SIG-M5 (cell line): ENCODE data around the gene HTR7.

Source experiments
- DNase-seq: peaks from one replicate; lab custom pipeline; 2025; lab: John Stamatoyannopoulos, UW

The HTR7 gene

DNA sequence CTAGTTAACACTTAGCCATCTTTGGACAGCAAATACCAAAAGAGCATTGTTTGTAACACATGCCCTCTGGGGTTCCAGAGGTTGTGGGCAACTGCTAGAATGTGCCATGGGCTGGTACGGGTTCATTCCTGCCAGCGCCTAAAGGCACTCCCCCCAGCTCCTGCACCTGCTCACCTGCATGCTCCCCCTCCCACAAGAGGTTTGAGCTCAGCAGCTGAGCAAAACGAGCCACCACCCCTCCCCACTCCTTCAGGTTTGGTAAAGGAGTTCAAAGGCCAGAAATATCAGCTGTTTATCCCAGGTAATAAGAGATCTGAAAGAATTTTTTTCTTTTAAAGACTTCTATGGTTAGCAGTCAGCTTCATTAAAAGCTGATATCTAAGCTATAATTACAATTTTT, 53.5 kb downstream of the HTR7 start:
- DNase-seq: no peak

DNA sequence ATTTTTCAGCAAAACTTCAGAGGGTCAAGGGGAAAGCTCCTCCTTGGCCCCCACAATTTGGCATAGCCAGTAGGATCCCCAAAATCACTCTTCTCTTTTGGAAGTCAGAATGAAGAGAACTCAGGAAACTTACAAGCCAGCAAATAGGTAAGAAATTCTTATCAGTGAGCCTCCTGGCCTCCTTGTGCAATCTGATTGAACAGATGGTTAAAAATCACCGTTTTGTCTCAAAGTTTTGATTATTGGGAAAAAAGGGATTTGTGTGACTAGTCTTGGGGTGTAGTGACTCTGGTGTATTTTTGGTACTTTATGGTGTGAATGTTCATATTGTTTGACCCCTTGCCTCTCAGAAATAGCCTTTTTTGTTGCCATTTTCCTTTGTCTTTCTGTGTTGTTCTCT, 56.2 kb downstream of the HTR7 start:
- no peak for DNase-seq

DNA sequence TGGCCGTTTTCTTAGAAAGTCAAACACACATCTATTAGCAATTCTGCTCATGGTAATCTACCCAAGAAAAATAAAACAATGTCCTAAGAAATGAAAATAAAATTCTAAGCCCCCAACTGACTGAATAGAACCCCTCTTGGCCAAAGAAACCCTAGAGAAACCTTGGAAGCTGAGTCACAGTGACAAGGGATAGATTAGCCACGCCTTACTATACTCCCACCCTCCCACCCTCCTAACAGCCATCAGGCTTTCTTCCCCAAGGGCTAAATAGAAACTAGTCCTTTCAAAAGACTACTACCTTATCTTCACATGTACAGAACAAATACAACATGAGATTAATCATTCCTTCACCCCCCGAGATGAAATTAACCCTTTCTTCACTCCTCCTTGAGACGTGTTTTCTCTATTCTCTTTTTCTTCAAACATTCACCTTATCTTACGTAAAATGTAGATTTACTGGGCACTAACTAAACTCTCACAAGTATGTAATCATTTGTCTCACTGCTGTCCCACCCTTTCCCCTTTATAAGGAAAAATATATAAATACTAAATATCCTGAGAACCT, 57.5 kb downstream of the HTR7 start:
- no peak for DNase-seq

DNA sequence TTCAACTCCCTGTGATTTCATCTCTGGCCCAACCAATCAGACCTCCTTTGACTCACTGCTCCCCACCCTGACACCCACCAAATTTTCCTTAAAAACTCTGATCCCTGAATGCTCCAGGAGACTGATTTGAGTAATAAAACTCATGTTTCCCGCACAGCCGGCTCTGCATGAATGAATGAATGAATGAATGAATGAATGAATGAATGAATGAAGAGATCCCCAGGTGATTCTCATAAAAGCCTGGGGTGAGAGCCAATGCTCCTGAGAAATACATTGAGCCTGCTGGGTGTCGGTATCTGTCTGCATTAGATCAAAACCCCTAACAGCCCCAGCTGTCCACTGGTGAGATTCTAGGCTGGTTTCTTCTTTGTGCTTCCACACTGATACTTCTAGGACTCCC, 58.7 kb downstream of the HTR7 start:
- no peak for DNase-seq

DNA sequence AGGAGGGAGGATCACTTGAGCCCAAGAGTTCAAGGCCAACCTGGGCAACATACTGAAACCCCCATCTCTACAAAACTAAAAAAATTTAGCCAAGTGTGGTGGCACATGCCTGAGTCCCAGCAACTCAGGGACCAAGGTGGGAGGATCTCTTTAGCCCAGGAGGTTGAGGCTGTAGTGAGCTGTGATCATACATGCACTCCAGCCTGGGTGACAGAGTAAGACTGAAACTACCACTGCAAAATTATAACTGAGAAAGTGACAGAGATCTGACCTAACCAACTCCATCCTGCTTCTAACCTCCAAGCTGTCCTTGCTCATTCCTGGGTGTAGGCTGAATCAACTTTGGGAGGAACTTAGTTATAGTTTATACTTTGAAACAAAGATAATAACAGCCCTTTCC, 59.4 kb downstream of the HTR7 start:
- no peak for DNase-seq

DNA sequence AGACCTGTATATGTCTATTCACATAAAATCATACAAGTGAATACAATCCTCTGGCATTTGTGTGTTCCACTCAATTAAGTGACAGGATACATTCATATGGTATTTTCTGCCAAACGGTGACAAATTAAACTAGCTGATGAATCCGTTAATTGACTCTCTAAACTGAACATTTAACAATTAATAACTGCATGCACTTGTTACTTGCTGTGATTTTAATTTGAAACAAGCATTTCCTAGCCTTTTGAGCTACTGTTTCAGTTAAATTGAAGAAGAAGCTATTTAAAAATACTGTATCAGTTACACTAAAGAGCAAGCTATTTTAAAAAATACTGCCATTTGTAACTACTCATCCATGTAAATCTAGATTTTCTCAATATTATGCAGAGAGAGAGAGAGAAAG, 67.4 kb downstream of the HTR7 start:
- DNase-seq: no peak

DNA sequence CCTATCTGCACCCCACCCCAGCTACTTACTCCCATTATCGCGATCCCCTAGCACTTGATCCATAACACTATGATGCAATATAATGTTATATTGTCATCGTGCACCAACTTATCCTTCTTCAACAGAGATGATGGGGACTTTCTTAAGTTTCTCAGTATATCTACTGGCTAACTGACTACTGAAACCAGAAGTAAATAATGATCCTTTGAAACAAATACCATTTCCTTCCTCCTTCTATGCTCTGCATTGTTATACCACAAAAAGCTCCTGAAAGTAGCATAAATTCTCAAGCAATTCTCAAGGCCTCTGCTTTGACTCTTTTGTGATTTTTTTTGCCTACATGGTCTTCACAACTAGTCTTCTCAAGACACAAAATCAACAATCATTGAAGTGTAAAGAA, 68.9 kb downstream of the HTR7 start:
- DNase-seq: no peak

DNA sequence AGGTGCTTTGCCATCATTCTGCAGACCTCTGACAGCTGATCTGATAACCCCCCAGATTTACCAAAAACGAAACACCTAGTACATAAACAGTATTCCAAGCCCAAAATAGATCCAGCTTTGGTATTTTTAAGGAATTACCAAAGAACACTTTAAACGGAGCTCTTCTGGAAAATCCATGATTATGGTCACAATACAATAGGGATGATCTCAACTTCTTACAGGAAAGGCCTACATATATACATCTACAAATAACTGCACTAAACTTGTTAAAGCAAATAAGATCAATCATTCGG, 69.7 kb downstream of the HTR7 start:
- no peak for DNase-seq

DNA sequence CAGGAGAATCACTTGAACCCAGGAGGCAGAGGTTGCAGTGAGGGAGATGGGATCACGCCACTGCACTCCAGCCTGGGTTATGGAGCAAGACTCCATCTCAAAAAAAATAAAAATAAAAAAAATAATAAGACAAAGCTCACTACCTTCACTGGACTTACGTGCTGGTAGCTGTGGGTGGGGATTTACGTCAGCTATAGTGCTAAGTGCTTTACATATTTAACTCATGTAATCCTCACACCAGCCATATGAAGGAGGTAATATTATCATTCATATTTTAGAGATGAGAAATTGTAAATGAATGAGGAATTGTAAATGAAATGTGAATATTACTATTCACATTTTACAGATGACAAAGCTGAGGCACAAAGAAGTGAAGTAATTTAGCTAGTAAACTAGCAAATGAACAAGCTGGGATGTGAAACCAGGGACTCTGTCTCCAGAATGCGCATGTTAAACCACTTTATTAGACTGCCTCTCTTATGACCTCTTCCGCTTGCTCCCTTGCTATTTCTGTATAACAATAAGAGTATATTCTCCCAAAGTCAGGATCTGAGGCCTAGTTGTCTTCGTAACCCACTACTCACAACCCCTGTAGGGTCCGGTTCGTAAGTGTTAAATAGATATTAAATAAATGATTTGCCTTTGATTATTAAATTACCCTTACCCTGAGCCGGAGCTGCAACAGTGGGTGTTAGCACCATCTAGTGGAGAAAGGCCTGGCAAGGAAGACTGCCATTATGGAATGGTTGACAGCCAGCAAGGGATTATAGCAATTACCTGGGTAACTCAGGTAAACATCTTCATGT, 70.2 kb downstream of the HTR7 start:
- no peak for DNase-seq

DNA sequence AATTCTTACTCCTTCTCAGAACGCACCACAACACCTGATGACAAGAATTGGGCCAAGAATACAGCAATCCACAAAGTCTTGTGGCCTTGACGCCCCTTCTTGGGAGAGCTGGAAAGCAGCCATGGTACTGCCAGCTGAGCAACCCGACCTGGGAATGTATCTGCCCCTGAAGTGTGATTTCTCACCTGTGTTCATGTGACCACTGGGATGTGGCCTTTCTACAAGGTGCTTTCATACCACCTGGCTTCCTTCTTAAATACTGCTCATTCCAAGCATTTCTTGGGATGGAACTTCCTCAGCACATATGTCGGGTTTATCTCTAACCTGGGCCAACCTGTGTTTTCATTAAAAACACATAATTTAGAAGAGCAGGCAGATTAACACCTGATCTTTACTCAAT, 72.1 kb downstream of the HTR7 start:
- DNase-seq: no peak

DNA sequence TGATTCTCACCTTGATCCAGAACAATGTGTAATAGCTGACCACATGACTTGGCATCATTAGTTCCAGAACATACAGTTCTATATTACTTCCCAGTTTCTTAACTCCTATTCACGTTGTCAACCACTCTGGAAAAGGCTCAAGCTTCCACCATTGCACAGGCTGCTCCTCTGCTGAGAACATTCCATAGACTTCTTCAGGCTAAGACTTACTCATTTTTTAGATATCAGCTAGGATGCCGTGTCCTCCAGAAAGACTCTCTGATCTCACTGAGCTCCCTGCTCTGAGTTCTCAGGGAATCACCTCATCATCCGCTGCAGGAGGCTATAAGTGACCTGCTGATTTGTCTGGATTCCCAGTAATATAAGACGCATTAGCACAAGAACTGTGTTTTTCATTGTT, 73.1 kb downstream of the HTR7 start:
- no peak for DNase-seq

DNA sequence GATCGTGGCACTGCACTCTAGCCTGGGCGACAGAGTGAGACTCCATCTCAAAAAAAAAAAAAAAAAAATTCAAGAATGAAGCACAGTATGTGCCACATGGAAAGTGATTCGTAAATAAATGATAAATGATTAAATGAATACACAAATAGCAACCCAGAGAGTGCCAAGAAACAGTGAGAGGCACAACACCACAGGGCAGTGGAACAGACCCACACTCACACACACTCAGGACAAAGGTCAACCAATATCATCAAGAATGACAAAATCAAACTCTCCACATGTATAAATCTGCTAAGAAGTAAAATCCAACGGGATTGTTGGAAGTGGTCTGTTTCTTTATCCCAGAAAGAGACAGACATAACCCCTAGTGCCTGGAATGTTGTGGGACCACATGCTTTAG, 77.4 kb downstream of the HTR7 start:
- no peak for DNase-seq

DNA sequence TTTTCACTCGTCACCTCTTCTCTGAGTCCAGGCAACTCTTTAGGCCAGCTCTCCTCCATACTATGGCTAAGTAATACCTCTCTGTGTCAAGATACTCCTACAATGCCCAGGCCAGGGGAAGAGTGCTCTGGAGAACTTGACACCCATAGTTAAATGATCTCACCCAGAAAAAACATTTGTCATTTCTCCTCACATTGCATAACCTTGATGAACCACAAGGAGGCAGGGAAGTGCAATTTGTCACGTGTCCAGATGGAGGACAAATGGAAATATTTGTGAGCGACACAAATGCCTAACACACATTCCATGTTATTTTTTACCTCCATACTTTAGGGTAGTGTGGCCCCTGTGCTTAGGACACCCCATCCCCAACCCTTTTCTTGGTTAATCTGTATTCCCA, 78.3 kb downstream of the HTR7 start:
- no peak for DNase-seq

DNA sequence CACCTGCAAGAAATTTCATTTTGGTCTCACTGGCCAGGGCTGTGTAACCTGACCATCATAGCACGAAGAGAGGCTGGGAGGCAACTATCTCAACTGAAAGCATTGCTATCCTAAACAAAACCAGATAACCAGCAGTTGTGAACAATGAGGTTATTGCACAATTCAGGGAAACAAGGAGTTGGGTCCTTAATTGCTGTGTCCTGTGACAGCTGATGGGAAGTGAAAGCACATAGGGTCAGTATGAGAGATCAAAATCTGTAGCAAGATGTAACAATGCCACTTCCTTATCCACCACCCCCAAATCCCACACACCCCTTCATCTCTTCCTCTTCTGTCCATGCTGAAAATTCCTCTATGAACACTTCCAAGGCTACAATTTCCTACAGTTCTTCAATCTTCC, 80.2 kb downstream of the HTR7 start:
- DNase-seq: no peak

DNA sequence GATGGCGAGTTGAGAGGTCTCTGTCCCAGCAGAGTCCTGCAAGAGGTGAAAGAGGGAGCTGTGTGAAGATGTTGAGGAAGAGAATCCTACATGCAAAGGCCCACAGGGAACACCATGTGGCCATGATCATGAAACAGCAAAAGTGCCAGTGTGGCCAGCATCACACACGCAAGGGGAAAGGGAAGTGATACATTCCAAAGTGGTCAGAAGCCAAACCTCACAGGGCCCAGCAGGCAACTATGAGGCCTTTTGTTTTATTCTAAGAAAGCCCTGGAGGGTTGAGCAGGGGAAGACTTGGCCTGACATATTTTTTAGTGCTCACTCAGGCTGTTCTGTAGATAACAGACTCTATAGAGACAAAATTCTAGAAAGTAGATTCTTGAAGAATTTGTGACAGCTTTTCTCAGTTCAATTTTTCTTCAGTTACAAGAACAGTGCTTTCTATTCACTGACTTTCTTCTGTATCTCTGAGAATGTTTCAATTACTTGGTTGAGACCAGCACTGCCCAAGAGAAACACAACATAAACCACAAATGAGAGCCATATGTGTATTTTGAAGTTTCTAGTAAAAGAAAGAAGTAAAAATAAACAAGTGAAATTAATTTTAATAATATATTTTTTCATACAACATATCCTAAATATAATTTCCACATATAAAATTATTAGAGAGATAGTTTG, 82.3 kb downstream of the HTR7 start:
- DNase-seq: no peak

DNA sequence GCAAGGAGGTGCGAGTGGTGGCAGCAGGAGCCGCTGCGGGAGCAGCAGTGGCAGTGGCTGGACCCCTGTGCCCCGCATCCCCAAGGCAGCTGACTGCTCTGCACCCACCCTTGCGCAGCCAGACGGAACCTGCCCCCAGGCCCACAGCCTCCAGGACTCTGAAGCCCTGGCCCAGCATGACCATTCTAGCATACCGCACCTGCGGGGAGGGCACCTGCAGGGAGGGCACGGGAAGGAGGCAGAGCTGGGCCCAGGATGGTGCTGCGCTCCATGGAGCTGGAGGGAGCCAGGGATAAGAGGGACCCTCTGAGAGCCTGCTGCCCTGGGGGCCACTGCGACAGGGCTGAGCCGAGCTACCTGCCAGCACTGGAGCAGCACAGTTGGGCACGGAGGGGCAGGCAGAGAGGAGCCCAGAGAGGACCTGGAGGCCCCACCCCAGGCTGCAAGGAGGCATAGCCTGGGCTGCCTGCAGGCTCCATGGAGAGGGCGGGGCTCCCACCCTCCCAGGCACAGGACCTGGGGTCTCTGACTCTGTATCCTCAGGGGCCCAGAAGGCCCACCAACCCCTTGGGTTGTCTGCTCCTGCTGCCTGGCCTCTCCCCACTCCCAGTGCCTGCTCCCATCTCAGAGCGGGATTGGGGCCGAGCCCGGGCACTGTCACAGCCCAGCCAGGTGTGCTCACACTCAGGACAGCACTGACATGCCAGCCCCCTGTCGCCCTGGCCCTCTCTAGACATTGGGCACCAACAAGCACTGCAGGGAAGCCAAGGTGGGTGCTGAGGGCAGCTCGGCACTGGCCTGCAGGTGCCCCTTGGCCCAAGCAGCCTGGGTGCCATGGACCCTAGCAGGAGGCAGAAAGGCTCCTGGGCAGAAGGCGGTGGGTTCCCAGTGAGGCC, 87.6 kb downstream of the HTR7 start:
- DNase-seq: no peak

DNA sequence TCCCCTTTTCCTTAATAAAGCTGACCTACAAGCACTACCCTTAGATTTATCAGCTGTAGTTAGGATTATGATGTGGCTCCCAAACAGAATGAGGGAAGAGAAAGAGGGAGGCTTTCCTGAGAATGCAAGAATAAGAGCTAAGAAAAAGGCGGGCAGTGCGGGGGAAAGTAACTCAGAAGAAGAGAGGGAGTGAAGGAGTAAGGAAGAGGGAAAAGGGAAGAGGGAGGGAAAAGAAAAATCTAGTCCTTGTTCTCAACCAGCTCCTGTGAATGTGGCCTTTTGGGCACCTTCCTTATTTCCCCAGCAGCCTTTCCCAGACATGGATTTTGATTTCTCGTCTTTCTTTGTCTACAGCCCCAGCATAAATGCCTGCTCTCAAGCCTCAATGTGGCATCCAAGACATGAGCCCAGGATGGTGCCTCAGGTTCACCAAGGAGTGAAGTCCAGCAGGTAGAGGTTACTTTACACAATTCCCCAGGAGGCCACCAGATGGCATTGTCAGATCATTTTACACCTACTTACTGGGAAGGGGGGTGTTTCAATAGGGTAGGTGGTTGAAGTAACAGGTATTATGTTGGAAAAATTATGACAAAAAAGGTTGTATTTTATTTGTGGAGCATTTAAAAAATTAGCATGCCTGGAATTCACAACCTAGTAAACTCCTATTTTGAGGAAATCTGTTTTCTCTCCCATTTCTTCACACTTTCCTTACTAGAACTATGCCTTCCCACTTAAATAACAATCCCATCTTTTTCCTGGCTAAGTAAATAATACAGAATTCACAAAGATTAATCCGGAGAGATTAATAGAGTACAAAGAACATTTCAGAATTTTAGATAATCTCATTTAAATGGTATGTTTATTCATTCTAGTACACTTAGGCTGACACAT, 106.5 kb downstream of the HTR7 start:
- DNase-seq: no peak

DNA sequence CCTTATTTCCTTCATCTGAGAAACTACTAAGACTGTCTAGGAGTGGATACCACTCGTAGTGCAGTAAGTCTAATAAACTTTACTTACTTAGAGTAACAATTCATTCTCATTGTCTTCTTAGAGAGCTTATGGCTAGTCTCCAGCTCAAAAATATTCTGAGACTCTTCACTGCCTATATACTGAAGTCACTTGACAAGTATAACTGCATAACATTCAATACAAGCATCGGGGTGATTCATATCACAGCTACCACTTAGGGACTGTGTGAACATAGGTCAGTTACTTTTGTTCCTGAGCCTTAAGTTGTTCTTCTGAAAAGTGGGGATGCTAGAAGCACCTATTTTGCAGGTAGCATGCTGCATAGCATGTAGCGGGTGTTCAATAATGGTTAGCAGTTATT, 111.0 kb downstream of the HTR7 start:
- DNase-seq: no peak

DNA sequence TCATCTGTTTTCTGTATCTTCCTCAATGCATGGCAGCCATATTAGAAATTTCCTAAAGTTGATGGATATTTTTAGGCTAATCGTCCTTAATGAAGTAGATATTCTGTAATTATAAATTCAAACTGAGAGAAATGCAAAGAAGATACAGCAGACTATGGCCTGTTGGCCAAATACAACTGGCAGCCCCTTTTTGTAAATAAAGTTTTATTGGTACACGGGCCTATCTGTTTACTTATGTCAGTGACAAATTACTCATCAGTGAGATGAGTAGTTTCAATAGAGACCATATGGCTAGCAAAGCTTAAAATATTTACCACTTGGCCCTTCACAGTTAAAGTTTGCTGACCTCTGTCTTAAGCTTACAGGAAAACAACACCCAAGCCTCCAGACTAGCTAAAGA, 112.3 kb downstream of the HTR7 start:
- no peak for DNase-seq

DNA sequence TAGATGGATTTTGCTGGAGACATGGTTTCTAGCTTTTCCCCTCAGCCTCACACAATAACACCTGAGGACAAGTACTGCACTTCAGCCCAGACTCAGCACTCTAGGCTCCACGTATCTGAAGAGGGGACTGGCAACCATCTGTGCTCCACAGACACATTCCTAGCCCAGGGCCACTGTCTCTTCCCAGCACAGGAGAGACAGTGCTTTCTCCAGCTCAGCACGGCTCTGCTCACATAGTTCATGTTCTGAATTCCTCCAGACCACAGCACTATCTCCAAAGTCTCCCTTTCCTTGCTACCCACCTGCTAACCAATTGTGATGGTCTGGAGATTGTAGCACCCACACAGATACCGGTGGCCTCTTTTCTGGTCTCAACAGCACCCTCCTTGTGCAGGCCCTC, 114.5 kb downstream of the HTR7 start:
- no peak for DNase-seq

DNA sequence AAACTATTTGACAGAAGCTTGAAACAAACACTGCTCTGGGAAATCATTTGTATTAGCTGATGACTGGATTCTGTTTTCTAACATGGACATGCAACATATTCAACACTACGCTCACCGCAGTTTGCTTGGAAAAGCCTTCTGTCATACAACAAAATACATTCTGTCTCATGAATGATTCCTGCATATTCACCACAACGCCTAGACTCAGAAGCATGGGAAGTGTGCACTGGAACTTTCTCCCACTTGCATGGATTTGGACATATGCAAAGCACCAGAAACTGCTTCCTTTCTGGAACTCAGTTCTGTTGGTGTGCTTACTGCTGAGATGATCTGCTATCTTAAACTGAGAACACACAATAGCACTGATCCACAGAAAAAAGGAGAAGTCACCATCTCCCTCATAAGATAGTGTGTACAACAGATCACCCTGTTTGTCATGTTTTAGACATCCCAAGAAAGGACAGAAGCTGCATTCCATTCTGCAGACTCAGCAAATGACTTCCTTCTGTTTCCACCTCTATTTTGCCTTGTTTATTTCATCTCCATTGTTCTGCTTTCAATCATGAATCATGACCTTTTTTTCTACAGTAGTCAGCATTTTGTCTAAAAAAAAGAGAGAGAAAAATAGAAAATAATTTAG, 115.8 kb downstream of the HTR7 start:
- no peak for DNase-seq
